Activated naive CD4-positive, alpha-beta T cell treated with Interleukin-2 at 50 U/mL for 16 hours (primary cell): ENCODE data around the gene CCDC86.

Source experiments
- DNase-seq: peaks from one replicate; pipeline ENCODE4 v3.0.0-alpha.2; 2020

Gene CCDC86

GRCh38 chr11:60899046-60899936 lies 57.4 kb downstream of the CCDC86 start:
- DNase-seq: peak; percentile 23

GRCh38 chr11:60899977-60900376 lies 58.1 kb downstream of the CCDC86 start:
- DNase-seq: no peak
